Astrocyte (in vitro differentiated cells and primary cell): ENCODE measurements around the gene MRPL41. TPM values are rescaled to one million over a fixed set of nuclear protein-coding genes. Genes with fewer than 3 reads are reported as not detected.

Source experiments
- DNase-seq: peaks from one replicate; pipeline ENCODE4 v3.0.0-alpha.2; 2010; ENCODE audit warnings: low read depth
- FAIRE-seq: peaks from 2 replicates; lab custom pipeline; 2011; peaks lifted over from hg19 to GRCh38; lab: Jason Lieb, UNC
- H2AFZ ChIP-seq: 2 replicates; pipeline ENCODE4 v1.6.0; 2012; ENCODE audit warnings: low read depth, low read length, inconsistent platforms
- H3K27ac ChIP-seq: 2 replicates; pipeline ENCODE4 v1.5.1; 2011; ENCODE audit warnings: low read depth, low read length, inconsistent platforms
- H3K27me3 ChIP-seq: 2 replicates; pipeline ENCODE4 v1.6.0; 2011; ENCODE audit warnings: low read length, inconsistent platforms; ENCODE audit not compliant: insufficient read depth
- H3K36me3 ChIP-seq: 2 replicates; pipeline ENCODE4 v1.5.1; 2011; ENCODE audit warnings: low read length, inconsistent platforms; ENCODE audit not compliant: insufficient read depth
- H3K4me1 ChIP-seq: 2 replicates; pipeline ENCODE4 v1.5.1; 2011; ENCODE audit warnings: low read length, inconsistent platforms; ENCODE audit not compliant: insufficient read depth
- H3K4me2 ChIP-seq: 2 replicates; pipeline ENCODE4 v1.6.0; 2012; ENCODE audit warnings: low read length, inconsistent platforms
- H3K4me3 ChIP-seq: 2 replicates; pipeline ENCODE4 v1.5.1; 2011; ENCODE audit warnings: low read depth, mild to moderate bottlenecking, low read length, inconsistent platforms; ENCODE audit not compliant: insufficient read depth
- H3K79me2 ChIP-seq: 2 replicates; pipeline ENCODE4 v1.6.0; 2012; ENCODE audit warnings: mild to moderate bottlenecking, low read length, inconsistent platforms; ENCODE audit not compliant: insufficient read depth
- H3K9ac ChIP-seq: 2 replicates; pipeline ENCODE4 v1.6.0; 2012; ENCODE audit warnings: mild to moderate bottlenecking, low read length, inconsistent platforms
- H3K9me3 ChIP-seq: 2 replicates; pipeline ENCODE4 v1.5.1; 2012; ENCODE audit warnings: low read depth, mild to moderate bottlenecking, low read length, inconsistent platforms; ENCODE audit not compliant: insufficient read depth
- H4K20me1 ChIP-seq: 2 replicates; pipeline ENCODE4 v1.6.0; 2012; ENCODE audit warnings: low read length, inconsistent platforms; ENCODE audit not compliant: insufficient read depth
- H3K27ac Mint-ChIP-seq: one replicate; pipeline ENCODE4 v1.8.0; 2021; ENCODE audit warnings: mild to moderate bottlenecking, mixed read lengths; ENCODE audit not compliant: unreplicated experiment
- H3K27me3 Mint-ChIP-seq: one replicate; pipeline ENCODE4 v1.8.0; 2021; ENCODE audit warnings: low read depth, mixed read lengths; ENCODE audit not compliant: unreplicated experiment
- H3K36me3 Mint-ChIP-seq: one replicate; pipeline ENCODE4 v1.8.0; 2021; ENCODE audit warnings: low read depth, mixed read lengths; ENCODE audit not compliant: unreplicated experiment
- H3K4me1 Mint-ChIP-seq: one replicate; pipeline ENCODE4 v1.8.0; 2021; ENCODE audit warnings: low read depth, mixed read lengths; ENCODE audit not compliant: unreplicated experiment
- H3K4me3 Mint-ChIP-seq: one replicate; pipeline ENCODE4 v1.8.0; 2021; ENCODE audit warnings: mild to moderate bottlenecking, moderate library complexity, mixed read lengths; ENCODE audit not compliant: unreplicated experiment
- H3K9me3 Mint-ChIP-seq: one replicate; pipeline ENCODE4 v1.8.0; 2021; ENCODE audit warnings: mild to moderate bottlenecking, mixed read lengths; ENCODE audit not compliant: unreplicated experiment
- EZH2 ChIP-seq: IDR thresholded peaks from 2 replicates; pipeline ENCODE4 v1.6.1; 2012; ENCODE audit warnings: mild to moderate bottlenecking, low read length, inconsistent platforms; ENCODE audit not compliant: insufficient read depth
- total RNA-seq: library from RNA; stranded (reverse); gene quantifications from 2 replicates; pipeline ENCODE4 v1.2.1, GENCODE V29; 2021
- TF ChIP-seq, protein P1 (sequence below): IDR thresholded peaks from 2 replicates; pipeline ENCODE4 v1.5.1; 2011; ENCODE audit warnings: low read depth, mild to moderate bottlenecking, inconsistent platforms, low read length, moderate library complexity; ENCODE audit not compliant: insufficient read depth

MRPL41 gene
- total RNA-seq, 1 donor from 2014 or later: 58.6 TPM

DNA sequence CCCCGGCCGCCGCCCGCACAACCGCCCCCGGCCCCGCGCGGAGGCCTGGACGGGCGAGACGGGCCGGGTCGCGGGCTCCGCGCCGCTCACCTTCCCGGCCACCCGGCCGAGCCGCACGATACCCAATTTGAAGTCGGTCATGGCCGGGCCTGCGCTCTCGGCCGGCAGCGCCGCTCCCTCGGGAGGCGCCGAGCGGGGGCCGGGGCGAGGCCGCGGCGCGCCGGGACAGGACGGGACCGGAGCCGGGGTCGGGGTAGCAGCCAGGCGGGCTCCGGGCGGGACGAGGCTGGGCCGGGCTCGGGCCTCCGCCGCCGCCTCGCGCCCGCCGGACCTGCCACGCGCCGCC lies 38.4 kb downstream of the MRPL41 start:
- no peaks in the 10 kb centered on the region for H3K27me3 ChIP-seq
- peaks cover 4% of the 10 kb centered on the region for H3K36me3 Mint-ChIP-seq
- no peak overlapping the region for H3K4me3 Mint-ChIP-seq
- no peak overlapping the region for H3K27ac ChIP-seq
- peaks cover 10% of the 10 kb centered on the region for H3K4me1 ChIP-seq
- H3K4me3 ChIP-seq: peak overlapping the region; percentile 79
- H3K27ac Mint-ChIP-seq: no peak overlapping the region
- peaks cover 4% of the 10 kb centered on the region for H3K4me1 Mint-ChIP-seq
- TF ChIP-seq, protein P1, sequence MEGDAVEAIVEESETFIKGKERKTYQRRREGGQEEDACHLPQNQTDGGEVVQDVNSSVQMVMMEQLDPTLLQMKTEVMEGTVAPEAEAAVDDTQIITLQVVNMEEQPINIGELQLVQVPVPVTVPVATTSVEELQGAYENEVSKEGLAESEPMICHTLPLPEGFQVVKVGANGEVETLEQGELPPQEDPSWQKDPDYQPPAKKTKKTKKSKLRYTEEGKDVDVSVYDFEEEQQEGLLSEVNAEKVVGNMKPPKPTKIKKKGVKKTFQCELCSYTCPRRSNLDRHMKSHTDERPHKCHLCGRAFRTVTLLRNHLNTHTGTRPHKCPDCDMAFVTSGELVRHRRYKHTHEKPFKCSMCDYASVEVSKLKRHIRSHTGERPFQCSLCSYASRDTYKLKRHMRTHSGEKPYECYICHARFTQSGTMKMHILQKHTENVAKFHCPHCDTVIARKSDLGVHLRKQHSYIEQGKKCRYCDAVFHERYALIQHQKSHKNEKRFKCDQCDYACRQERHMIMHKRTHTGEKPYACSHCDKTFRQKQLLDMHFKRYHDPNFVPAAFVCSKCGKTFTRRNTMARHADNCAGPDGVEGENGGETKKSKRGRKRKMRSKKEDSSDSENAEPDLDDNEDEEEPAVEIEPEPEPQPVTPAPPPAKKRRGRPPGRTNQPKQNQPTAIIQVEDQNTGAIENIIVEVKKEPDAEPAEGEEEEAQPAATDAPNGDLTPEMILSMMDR: no peak
- no peak for TF ChIP-seq EZH2
- peak overlapping the region; percentile 85 for H3K9ac ChIP-seq
- peaks cover 42% of the 10 kb centered on the region for H3K79me2 ChIP-seq
- no peak overlapping the region for H2AFZ ChIP-seq
- peaks cover 19% of the 10 kb centered on the region for H3K36me3 ChIP-seq
- peaks cover 6% of the 10 kb centered on the region for H3K27me3 Mint-ChIP-seq
- H3K9me3 ChIP-seq: no peaks in the 10 kb centered on the region
- DNase-seq (no peak), FAIRE-seq (no peak)
- H3K4me2 ChIP-seq: peak overlapping the region; percentile 98
- H3K9me3 Mint-ChIP-seq: no peaks in the 10 kb centered on the region
- peaks cover 42% of the 10 kb centered on the region for H4K20me1 ChIP-seq

DNA sequence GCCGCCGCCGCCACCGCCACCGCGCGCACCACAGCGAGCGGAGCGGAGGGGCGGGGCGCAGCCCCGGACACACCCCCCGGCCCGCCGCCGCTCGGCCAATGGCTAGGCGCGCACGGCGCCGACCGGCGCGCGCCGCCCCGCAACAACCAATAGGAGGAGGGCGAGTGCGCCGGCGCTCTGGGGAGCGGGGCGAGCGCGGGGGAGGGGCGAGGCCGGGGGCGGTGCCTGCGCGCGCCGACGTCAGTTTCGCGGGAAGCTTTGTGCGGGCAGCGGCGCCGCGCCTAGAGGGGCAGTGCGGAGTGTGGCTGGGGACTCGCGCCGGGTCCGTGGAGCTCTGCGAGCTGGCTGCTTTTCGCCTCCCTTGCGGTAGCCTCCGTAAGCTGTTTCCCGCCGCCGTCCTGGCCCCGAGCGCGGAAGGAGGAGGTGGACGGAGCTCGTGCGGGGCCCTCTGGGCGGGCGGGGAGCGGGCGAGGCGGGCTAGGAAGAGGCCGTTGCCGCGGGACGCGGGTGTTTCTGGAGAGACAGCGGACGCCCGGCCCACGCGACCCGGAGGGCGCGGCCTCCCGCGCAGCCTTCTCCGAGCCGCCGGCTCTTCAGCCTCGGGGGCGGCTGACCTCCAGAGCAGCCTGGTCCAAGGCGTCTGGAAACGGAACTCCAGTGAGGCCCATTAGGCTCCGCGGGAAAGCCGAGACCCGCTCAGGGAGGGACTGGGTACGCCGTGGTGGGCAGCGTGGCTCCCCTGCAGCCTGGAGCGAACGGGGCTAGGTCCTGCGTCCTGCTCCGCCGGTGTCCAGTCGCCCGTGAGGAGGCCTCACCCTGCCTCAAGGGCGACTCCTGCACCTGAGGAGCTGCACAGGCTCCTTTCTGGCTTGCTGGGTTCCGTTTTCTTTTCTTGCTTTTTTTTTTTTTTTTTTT lies 39.0 kb downstream of the MRPL41 start, which contains the start of gene ZMYND19:
ZMYND19 (minus strand) TSS at position 44 of the 915 bp plus-strand sequence. CDS start 249 bp downstream, outside the sequence.
- Histone ChIP-seq H3K9ac (peak within 1 kb of the TSS; percentile 85), H3K36me3 (peaks cover 15% of the 10 kb centered on the region), H3K9me3 (no peaks in the 10 kb centered on the region), H3K27ac (peak within 1 kb of the TSS; percentile 44), H4K20me1 (peaks cover 39% of the 10 kb centered on the region), H2AFZ (peak within 1 kb of the TSS; percentile 96), H3K4me2 (peak within 1 kb of the TSS; percentile 98), H3K79me2 (peaks cover 37% of the 10 kb centered on the region), H3K4me3 (peak within 1 kb of the TSS; percentile 80), H3K27me3 (no peaks in the 10 kb centered on the region), H3K4me1 (peaks cover 10% of the 10 kb centered on the region)
- Mint-ChIP-seq H3K4me3 (peak within 1 kb of the TSS; percentile 95), H3K9me3 (no peaks in the 10 kb centered on the region), H3K36me3 (peaks cover 4% of the 10 kb centered on the region), H3K27ac (peak within 1 kb of the TSS; percentile 94), H3K27me3 (peaks cover 6% of the 10 kb centered on the region), H3K4me1 (peaks cover 4% of the 10 kb centered on the region)
- DNase-seq (peak; percentile 53), FAIRE-seq (no peak)
- TF ChIP-seq EZH2: no peak

DNA sequence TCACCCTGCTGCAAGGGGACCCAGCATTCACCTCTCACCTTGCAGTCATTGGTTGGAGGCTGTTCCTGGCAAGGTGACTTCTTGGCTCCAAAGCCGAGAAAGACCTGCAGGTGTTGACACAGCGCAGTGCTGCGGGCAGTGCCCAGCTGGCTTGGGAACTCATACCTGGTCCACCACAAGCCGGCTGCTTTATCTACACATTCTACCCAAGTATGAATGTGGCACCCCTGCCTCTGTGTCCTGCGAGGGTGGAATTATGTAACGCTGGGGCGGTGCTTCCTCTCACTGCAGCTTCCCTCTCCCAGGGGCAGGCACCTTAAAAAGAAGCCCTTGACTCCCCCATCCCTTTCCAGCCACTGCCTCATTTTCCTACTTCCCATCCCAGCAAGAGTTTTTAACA lies 41.1 kb downstream of the MRPL41 start:
- peaks cover 10% of the 10 kb centered on the region for H3K4me1 ChIP-seq
- no peak overlapping the region for H3K4me2 ChIP-seq
- no peak overlapping the region for H3K4me3 ChIP-seq
- Mint-ChIP-seq H3K36me3 (peaks cover 3% of the 10 kb centered on the region), H3K27me3 (peaks cover 6% of the 10 kb centered on the region), H3K4me3 (no peak overlapping the region), H3K27ac (no peak overlapping the region), H3K4me1 (peaks cover 3% of the 10 kb centered on the region), H3K9me3 (no peaks in the 10 kb centered on the region)
- H3K27ac ChIP-seq: no peak overlapping the region
- H3K9me3 ChIP-seq: no peaks in the 10 kb centered on the region
- FAIRE-seq (no peak), DNase-seq (no peak)
- H3K36me3 ChIP-seq: peaks cover 5% of the 10 kb centered on the region
- TF ChIP-seq, protein P1: no peak
- no peak for TF ChIP-seq EZH2
- H4K20me1 ChIP-seq: peaks cover 19% of the 10 kb centered on the region
- no peak overlapping the region for H2AFZ ChIP-seq
- no peaks in the 10 kb centered on the region for H3K27me3 ChIP-seq
- H3K79me2 ChIP-seq: peaks cover 21% of the 10 kb centered on the region
- no peak overlapping the region for H3K9ac ChIP-seq
